ENCODE measurements around the gene DSCAM. TPM values are rescaled to one million over a fixed set of nuclear protein-coding genes. Genes with fewer than 3 reads are reported as not detected.
A peak's percentile ranks its signal among the peaks of the same experiment; 100 is the strongest.

Gene DSCAM
- total RNA-seq, 1 donor from 2014 or later: 0.06 TPM

- no peaks in the 10 kb centered on the region for H3K4me1 ChIP-seq
- H3K4me3 ChIP-seq: no peak overlapping the region
- ATAC-seq: no peak
- TF ChIP-seq, protein P1, sequence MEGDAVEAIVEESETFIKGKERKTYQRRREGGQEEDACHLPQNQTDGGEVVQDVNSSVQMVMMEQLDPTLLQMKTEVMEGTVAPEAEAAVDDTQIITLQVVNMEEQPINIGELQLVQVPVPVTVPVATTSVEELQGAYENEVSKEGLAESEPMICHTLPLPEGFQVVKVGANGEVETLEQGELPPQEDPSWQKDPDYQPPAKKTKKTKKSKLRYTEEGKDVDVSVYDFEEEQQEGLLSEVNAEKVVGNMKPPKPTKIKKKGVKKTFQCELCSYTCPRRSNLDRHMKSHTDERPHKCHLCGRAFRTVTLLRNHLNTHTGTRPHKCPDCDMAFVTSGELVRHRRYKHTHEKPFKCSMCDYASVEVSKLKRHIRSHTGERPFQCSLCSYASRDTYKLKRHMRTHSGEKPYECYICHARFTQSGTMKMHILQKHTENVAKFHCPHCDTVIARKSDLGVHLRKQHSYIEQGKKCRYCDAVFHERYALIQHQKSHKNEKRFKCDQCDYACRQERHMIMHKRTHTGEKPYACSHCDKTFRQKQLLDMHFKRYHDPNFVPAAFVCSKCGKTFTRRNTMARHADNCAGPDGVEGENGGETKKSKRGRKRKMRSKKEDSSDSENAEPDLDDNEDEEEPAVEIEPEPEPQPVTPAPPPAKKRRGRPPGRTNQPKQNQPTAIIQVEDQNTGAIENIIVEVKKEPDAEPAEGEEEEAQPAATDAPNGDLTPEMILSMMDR (IDR thresholded peaks at IDR 0.05): peak; percentile 44
- H3K27ac ChIP-seq: no peak overlapping the region
- DNase-seq: no peak
- no peaks in the 10 kb centered on the region for H3K27me3 ChIP-seq (ENCODE audit: low read depth)
- no peaks in the 10 kb centered on the region for H3K36me3 ChIP-seq
- intact Hi-C loops (cut with DNase I): no loop called here
- H3K9me3 ChIP-seq: no peaks in the 10 kb centered on the region
Measured at GRCh38 chr21:40466893-40467483, 380.0 kb downstream of the DSCAM start.

- intact Hi-C loops (cut with DNase I): no loop called here
- Histone ChIP-seq H3K27me3 (ENCODE audit: low read depth) (no peaks in the 10 kb centered on the region), H3K36me3 (no peaks in the 10 kb centered on the region), H3K4me3 (no peak overlapping the region), H3K27ac (no peak overlapping the region), H3K9me3 (no peaks in the 10 kb centered on the region), H3K4me1 (no peaks in the 10 kb centered on the region)
- ATAC-seq (no peak), DNase-seq (no peak)
- TF ChIP-seq, protein P1 (IDR thresholded peaks at IDR 0.05): no peak
Measured at GRCh38 chr21:40465382-40465781, 381.6 kb downstream of the DSCAM start.

- H3K4me1 ChIP-seq: no peaks in the 10 kb centered on the region
- no peak overlapping the region for H3K27ac ChIP-seq
- no peaks in the 10 kb centered on the region for H3K36me3 ChIP-seq
- no peaks in the 10 kb centered on the region for H3K9me3 ChIP-seq
- H3K27me3 ChIP-seq (ENCODE audit: low read depth): no peaks in the 10 kb centered on the region
- TF ChIP-seq, protein P1 (IDR thresholded peaks at IDR 0.05): no peak
- no peak overlapping the region for H3K4me3 ChIP-seq
- no peak for DNase-seq
- intact Hi-C loops (cut with DNase I): no loop called here
- ATAC-seq: no peak
Measured at GRCh38 chr21:40463176-40463575, 383.8 kb downstream of the DSCAM start.

GRCh38 chr21:40461008-40461407 is 385.9 kb downstream of the DSCAM start:
- no peak for ATAC-seq

GRCh38 chr21:40457741-40458140 is 389.2 kb downstream of the DSCAM start:
- TF ChIP-seq, protein P1 (IDR thresholded peaks at IDR 0.05): no peak
- Histone ChIP-seq H3K36me3 (no peaks in the 10 kb centered on the region), H3K4me1 (no peaks in the 10 kb centered on the region), H3K4me3 (no peak overlapping the region), H3K9me3 (no peaks in the 10 kb centered on the region), H3K27ac (no peak overlapping the region), H3K27me3 (ENCODE audit: low read depth) (no peaks in the 10 kb centered on the region)
- intact Hi-C loops (cut with DNase I): no loop called here
- ATAC-seq (no peak), DNase-seq (no peak)

More at GRCh38 chr21:40461008-40461407, 385.9 kb downstream of the DSCAM start:
- intact Hi-C loops (cut with DNase I): no loop called here
- no peaks in the 10 kb centered on the region for H3K4me1 ChIP-seq
- H3K36me3 ChIP-seq: no peaks in the 10 kb centered on the region
- H3K4me3 ChIP-seq: no peak overlapping the region
- TF ChIP-seq, protein P1 (IDR thresholded peaks at IDR 0.05): no peak
- no peak overlapping the region for H3K27ac ChIP-seq
- H3K27me3 ChIP-seq (ENCODE audit: low read depth): no peaks in the 10 kb centered on the region
- DNase-seq: no peak
- no peaks in the 10 kb centered on the region for H3K9me3 ChIP-seq

All from lower lobe of right lung (tissue), 2 donors.